Motor neuron (in vitro differentiated cells): Measurements from ENCODE around the gene IL23A. TPM values are rescaled to one million over a fixed set of nuclear protein-coding genes. Genes with fewer than 3 reads are reported as not detected.
"Not testable (repeated sequence)": the region's sequence is repeated elsewhere in the genome, so short reads cannot be mapped to it uniquely, and the experiment has no call there.

Experiments used
- ATAC-seq, 8 experiments: fragments of 200-7000 bp; cut with Tn5 transposase; replicated peaks in 6 of 8; 2 replicates each; pipeline ENCODE4 v1.8.0; 2021; ENCODE audit warnings: mild to moderate bottlenecking in 8 of 8, moderate library complexity in 8 of 8
- H3K27ac ChIP-seq, 2 donors: fragments of 250-450 bp; sonication (Bioruptor Pico); 2 replicates each; pipeline ENCODE4 v1.9.0; 2021; ENCODE audit warnings: antibody characterized with exemption in 2 of 2, mild to moderate bottlenecking in 2 of 2, moderate library complexity in 1 of 2
- H3K4me1 ChIP-seq, 2 donors: fragments of 250-450 bp; sonication (Bioruptor Pico); replicated peaks in 1 of 2; 2 replicates each; pipeline ENCODE4 v1.6.1; 2021; ENCODE audit warnings: antibody characterized with exemption in 2 of 2, mild to moderate bottlenecking in 2 of 2, moderate library complexity in 1 of 2
- H3K4me3 ChIP-seq, 5 donors: fragments of 250-450 bp; sonication (Bioruptor Pico); 2 replicates each; pipeline ENCODE4 v1.9.0; 2021; ENCODE audit warnings: antibody characterized with exemption in 5 of 5, mild to moderate bottlenecking in 5 of 5, moderate library complexity in 4 of 5
- WGBS, 10 experiments: fragments of 450-650 bp; shearing (Covaris generic); methylation state at CpG; one replicate each; pipeline ENCODE4 v1.0.0; 2022; 5-methylcytosine and 5-hydroxymethylcytosine counted together
- in situ Hi-C, 9 experiments: fragments of 400-800 bp; cut with MboI; loops; one replicate each; pipeline ENCODE4 v1.15.0; 2021; ENCODE audit warnings: low sequenced_read_pairs in 9 of 9, low pct_unique_long_range_greater_than_20kb in 2 of 9; ENCODE audit not compliant: unreplicated experiment in 9 of 9
- total RNA-seq, 8 experiments: library from RNA; unstranded; fragments of 300-600 nt; gene quantifications; 2 replicates each; pipeline versions ENCODE4 v1.2.3 to v1.2.4, GENCODE V29; 2022

The IL23A gene
- total RNA-seq, 8 experiments from 2014 or later, result 0.28 to 3.8 (median 1.1) TPM

DNA sequence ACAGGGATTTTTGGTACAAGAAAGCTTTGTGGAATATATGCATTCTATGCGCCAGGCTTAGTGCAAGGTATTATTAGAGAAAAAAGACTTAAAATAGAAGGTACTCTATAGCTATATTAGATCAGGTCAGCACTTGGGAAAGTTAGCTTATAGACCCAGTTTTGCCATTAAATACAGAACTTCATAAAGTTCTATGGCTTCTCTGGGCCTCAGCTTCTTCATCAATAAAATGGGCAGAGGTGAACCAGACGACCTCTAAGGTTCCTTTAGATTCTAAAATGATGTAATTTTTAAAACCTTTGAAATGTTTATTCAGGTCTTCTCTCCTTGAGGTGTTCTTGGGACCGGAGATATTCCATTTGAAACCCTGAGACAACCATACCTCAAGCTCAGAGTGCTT, 30.0 kb upstream of the IL23A start:
- in situ Hi-C loops, result no loop called here
- ATAC-seq, result no peak
- no peaks in the 10 kb centered on the region for H3K4me1 ChIP-seq

DNA sequence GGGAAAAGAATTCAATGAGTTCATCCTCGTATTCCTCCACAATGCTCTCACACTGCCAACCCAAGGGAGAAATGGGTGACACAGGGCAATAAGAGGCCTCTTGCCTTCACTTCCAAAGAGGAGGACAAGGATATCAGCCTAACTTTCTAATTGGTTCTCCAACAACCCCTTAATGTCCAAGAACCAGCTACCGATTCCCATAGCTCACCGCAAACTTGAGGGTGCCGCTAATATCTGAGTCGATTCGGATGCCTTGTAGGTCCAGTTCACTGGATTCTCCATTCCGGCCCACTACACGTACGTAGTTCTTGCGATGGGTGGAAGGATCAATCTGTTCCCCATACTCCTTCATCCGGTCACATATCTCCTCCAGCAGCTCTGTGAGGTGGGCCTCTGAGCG, 27.7 kb upstream of the IL23A start:
- no peak for ATAC-seq
- WGBS, 10 experiments, result 50 to 100% (median 94%) methylated on average over 1 to 11 of the region's 12 CpGs; no CpG with 5 or more reads in 1 of the 10 experiments
- Histone ChIP-seq H3K27ac (no peak overlapping the region), H3K4me1 (peaks cover 0 to 8% of the 10 kb centered on the region in 2 donors), H3K4me3 (no peak overlapping the region)
- in situ Hi-C loops, result no loop called here

More for the DNA sequence above, 30.0 kb upstream of the IL23A start:
- Histone ChIP-seq H3K27ac (no peak overlapping the region), H3K4me3 (no peak overlapping the region)
- 70 to 100% (median 92%) methylated on average over 2 to 3 of the region's 3 CpGs for WGBS, 10 experiments

GRCh38 chr12:56315249-56315621, 23.4 kb upstream of the IL23A start:
- peak in 2 of 8 experiments; percentile 3 to 6 for ATAC-seq
- Histone ChIP-seq H3K27ac (peak overlapping the region; percentile 94), H3K4me1 (peaks cover 9 to 15% of the 10 kb centered on the region in 2 donors), H3K4me3 (peak overlapping the region; percentile 71 to 94 (median 79))
- in situ Hi-C loops, result no loop called here
- WGBS, 10 experiments, result 0% methylated on average over 1 to 7 of the region's 11 CpGs; no CpG with 5 or more reads in 6 of the 10 experiments

- in situ Hi-C loops, result no loop called here
- ATAC-seq, result peak; percentile 90 to 96 (median 94)
- peak within 1 kb of the TSS; percentile 71 to 94 (median 79) for H3K4me3 ChIP-seq
- peaks cover 9 to 15% of the 10 kb centered on the region in 2 donors for H3K4me1 ChIP-seq
- 0 to 3% (median 0%) methylated on average over 1 to 12 of the region's 62 CpGs; no CpG with 5 or more reads in 2 of the 10 experiments for WGBS, 10 experiments
- H3K27ac ChIP-seq, result peak within 1 kb of the TSS; percentile 94
Measured at GRCh38 chr12:56315622-56316473, 22.8 kb upstream of the IL23A start, which contains the start of gene CNPY2. TSS of gene CNPY2 (minus strand) at chr12:56315988. CDS start at chr12:56315217, 771 bp downstream.

DNA sequence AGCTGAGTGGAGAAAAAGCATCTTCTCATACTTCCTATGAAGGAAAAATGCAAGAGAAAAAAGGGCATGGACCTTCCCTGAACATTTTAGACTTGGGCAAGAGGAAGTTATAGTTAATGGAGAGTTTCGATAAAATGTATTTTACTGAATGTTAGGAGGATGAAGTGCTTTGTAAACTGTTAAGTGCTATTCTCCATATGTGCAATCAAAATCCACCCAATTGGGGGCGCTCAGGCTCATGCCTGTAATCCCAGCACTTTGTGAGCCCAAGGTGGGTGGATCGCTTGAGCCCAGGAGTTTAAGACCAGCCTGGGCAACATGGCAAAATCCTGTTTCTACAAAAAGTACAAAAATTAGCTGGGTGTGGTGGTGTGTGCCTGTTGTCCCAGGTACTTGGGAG, 21.0 kb upstream of the IL23A start:
- 75 to 100% (median 92%) methylated on average over 1 to 3 of the region's 3 CpGs; no CpG with 5 or more reads in 1 of the 10 experiments for WGBS, 10 experiments
- no peak overlapping the region for H3K4me3 ChIP-seq
- in situ Hi-C loops, result no loop called here
- H3K4me1 ChIP-seq, result peaks cover 9 to 15% of the 10 kb centered on the region in 2 donors
- ATAC-seq, result no peak
- H3K27ac ChIP-seq, result no peak overlapping the region

GRCh38 chr12:56321027-56321426, 17.7 kb upstream of the IL23A start:
- Histone ChIP-seq H3K27ac (no peak overlapping the region), H3K4me3 (no peak overlapping the region), H3K4me1 (peaks cover 7 to 9% of the 10 kb centered on the region in 2 donors)
- WGBS, 10 experiments, result 71 to 100% (median 86%) methylated on average over 1 to 2 of the region's 2 CpGs; no CpG with 5 or more reads in 3 of the 10 experiments
- in situ Hi-C loops, result no loop called here
- ATAC-seq, result no peak

DNA sequence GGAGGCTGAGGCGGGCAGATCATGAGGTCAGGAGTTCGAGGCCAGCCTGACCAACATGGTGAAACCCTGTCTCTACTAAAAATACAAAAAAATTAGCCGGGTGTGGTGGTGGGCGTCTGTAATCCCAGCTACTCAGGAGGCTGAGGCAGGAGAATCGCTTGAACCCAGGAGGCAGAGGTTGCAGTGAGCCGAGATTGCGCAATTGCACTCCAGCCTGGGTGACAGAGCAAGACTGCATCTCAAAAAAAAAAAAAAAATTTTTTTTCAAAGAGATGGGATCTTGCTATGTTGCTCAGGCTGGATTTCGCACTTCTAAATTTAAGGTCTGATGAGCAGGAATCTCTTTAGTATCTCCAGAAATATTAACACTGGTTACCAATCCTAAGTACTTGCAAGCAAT, 17.1 kb upstream of the IL23A start:
- WGBS, 10 experiments, result 80 to 100% (median 100%) methylated on average over 1 to 3 of the region's 8 CpGs; no CpG with 5 or more reads in 1 of the 10 experiments
- H3K4me3 ChIP-seq, in situ Hi-C loops, ATAC-seq, H3K27ac ChIP-seq, H3K4me1 ChIP-seq: not testable (repeated sequence)

GRCh38 chr12:56324206-56324605, 14.5 kb upstream of the IL23A start:
- in situ Hi-C loops, result no loop called here
- Histone ChIP-seq H3K4me3 (no peak overlapping the region), H3K4me1 (no peaks in the 10 kb centered on the region), H3K27ac (no peak overlapping the region)
- WGBS, 10 experiments, result 70 to 100% (median 95%) methylated on average over 1 to 5 of the region's 6 CpGs; no CpG with 5 or more reads in 3 of the 10 experiments
- no peak for ATAC-seq

DNA sequence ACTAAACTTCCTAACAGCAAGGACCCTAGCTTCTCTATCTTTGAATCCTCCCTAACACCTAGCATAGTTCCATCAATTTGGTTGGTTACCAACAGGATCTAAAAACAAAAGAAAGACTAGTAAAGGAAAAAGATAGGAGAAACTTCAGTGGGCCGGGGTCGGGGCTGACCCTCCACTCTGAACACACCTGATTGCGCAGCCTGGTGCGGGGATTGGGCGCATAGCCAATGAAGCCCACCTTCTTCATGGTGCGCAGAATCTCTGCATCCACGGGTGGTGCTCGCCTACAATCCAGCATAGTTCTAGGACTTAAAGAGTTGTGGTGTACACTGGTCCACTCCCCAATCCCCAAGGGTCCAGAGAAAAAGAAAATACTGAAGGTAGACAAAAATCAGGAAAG, 12.6 kb upstream of the IL23A start:
- no peaks in the 10 kb centered on the region for H3K4me1 ChIP-seq
- H3K27ac ChIP-seq, result no peak overlapping the region
- no peak overlapping the region for H3K4me3 ChIP-seq
- WGBS, 10 experiments, result 89 to 100% (median 93%) methylated on average over 1 to 5 of the region's 8 CpGs; no CpG with 5 or more reads in 3 of the 10 experiments
- in situ Hi-C loops, result no loop called here
- no peak for ATAC-seq

GRCh38 chr12:56326533-56326932, 12.2 kb upstream of the IL23A start:
- Histone ChIP-seq H3K4me3 (no peak overlapping the region), H3K4me1 (no peaks in the 10 kb centered on the region), H3K27ac (no peak overlapping the region)
- in situ Hi-C loops, result no loop called here
- WGBS, 10 experiments, result 60 to 100% (median 100%) methylated on average over 1 to 5 of the region's 6 CpGs; no CpG with 5 or more reads in 3 of the 10 experiments
- ATAC-seq, result no peak

GRCh38 chr12:56330936-56331490, 7.7 kb upstream of the IL23A start:
- H3K4me3 ChIP-seq, result no peak overlapping the region
- no peak for ATAC-seq

DNA sequence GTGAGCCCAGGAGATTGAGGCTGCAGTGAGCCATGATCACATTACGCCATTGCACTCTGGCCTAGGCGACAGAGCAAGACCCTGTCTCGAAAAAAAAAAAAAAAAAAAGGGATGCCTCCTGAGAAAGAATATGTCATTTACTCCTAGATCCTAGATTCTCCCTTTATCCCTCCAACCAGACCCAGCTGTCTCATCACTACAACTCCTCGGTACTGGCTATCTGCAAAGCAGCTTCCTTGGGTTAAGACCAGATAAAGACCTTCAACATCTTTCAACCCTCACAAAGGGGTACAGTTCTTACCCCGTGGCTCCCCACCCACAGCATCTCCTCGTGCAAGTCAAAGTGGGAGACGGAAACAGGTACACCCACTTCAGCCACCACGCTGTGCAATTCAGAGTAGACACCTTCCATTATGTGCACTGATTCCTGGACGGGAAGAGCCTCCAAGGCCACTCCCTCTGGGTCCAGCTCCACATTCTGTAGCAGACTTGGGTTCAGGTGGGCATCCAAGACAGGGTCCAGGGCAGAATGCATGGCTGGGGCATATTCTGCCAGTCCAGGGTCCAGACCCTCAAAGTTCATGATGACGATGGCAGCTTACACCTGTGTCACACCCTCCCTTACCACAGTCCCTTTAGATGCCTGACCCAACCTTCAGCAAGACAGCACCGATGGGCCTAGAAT, 6.0 kb upstream of the IL23A start:
- H3K4me3 ChIP-seq, result peak overlapping the region; percentile 42 to 66 (median 56)
- peak in 1 of 8 experiments; percentile 0 for ATAC-seq
- 33 to 100% (median 83%) methylated on average over 1 to 7 of the region's 11 CpGs; no CpG with 5 or more reads in 2 of the 10 experiments for WGBS, 10 experiments
- in situ Hi-C loops, result no loop called here
- peak overlapping the region; percentile 63 to 86 for H3K27ac ChIP-seq
- peaks cover 8 to 12% of the 10 kb centered on the region in 2 donors for H3K4me1 ChIP-seq

More at GRCh38 chr12:56330936-56331490, 7.7 kb upstream of the IL23A start:
- H3K4me1 ChIP-seq, result peaks cover 8 to 12% of the 10 kb centered on the region in 2 donors
- in situ Hi-C loops, result no loop called here
- H3K27ac ChIP-seq, result no peak overlapping the region
- WGBS, 10 experiments, result 77 to 100% (median 96%) methylated on average over 1 to 7 of the region's 7 CpGs; no CpG with 5 or more reads in 1 of the 10 experiments
